Kidney (tissue), 14 donors: ENCODE data around the gene ZMYND8. TPM values are rescaled to one million over a fixed set of nuclear protein-coding genes. Genes with fewer than 3 reads are reported as not detected.
A peak's percentile ranks its signal among the peaks of the same experiment; 100 is the strongest.

ENCODE experiments used
- DNase-seq, 5 donors: peaks; one replicate each; pipeline ENCODE4 v3.0.0-alpha.2; 2013 to 2020
- FAIRE-seq: peaks from 2 replicates; lab custom pipeline; 2012; peaks lifted over from hg19 to GRCh38; lab: Jason Lieb, UNC
- H3K27ac ChIP-seq, 2 donors: one replicate each; pipeline ENCODE4 v1.7.0; 2013; ENCODE audit warnings: low read depth in 2 of 2, low read length in 2 of 2, inconsistent platforms in 1 of 2
- H3K27me3 ChIP-seq: one replicate; pipeline ENCODE4 v1.7.1; 2013; ENCODE audit warnings: low read length, inconsistent platforms; ENCODE audit not compliant: control insufficient read depth, insufficient read depth
- H3K36me3 ChIP-seq, 3 donors: one replicate each; pipeline versions ENCODE4 v1.7.0 to v1.7.1; 2013; ENCODE audit warnings: low read length in 3 of 3, control low read depth in 1 of 3, inconsistent platforms in 1 of 3; ENCODE audit not compliant: insufficient read depth in 3 of 3, control insufficient read depth in 2 of 3
- H3K4me1 ChIP-seq, 3 donors: one replicate each; pipeline versions ENCODE4 v1.7.0 to v1.7.1; 2013; ENCODE audit warnings: low read length in 3 of 3, inconsistent platforms in 1 of 3, low read depth in 1 of 3; ENCODE audit not compliant: control insufficient read depth in 2 of 3, insufficient read depth in 2 of 3
- H3K4me3 ChIP-seq, 3 donors: one replicate each; pipeline versions ENCODE4 v1.7.0 to v1.8.1; 2013; ENCODE audit warnings: low read length in 3 of 3, control low read depth in 1 of 3, inconsistent platforms in 1 of 3
- H3K9ac ChIP-seq, 3 donors: one replicate each; pipeline versions ENCODE4 v1.7.0 to v1.7.1; 2013; ENCODE audit warnings: low read length in 3 of 3, control low read depth in 1 of 3, inconsistent platforms in 1 of 3
- H3K9me3 ChIP-seq, 3 donors: one replicate each; pipeline versions ENCODE4 v1.7.0 to v1.7.1; 2013; ENCODE audit warnings: low read length in 3 of 3, control low read depth in 1 of 3, inconsistent platforms in 1 of 3; ENCODE audit not compliant: control insufficient read depth in 2 of 3, insufficient read depth in 1 of 3
- intact Hi-C: fragments of 100-400 bp; cut with DNase I; formaldehyde crosslinking; loops from one replicate; pipeline ENCODE4 v1.11.1; 2022
- polyA plus RNA-seq: library from polyadenylated mRNA; stranded (reverse); fragments of 350-450 nt; fragmentation: Illumina TruSeq; extraction: RNeasy Lipid Tissue Mini Kit (QIAGEN cat#74804); gene quantifications from one replicate; pipeline ENCODE4 v1.2.3, GENCODE V29; 2014; ENCODE audit warnings: low read depth, low replicate concordance; ENCODE audit not compliant: insufficient read depth
- total RNA-seq: library from RNA; stranded (reverse); fragmentation: NEBNext Ultra II Directional; extraction: Animal tissue kit (Norgen Biotek cat#: 25700); gene quantifications from one replicate; pipeline ENCODE4 v1.2.1, GENCODE V29; 2021
- TF ChIP-seq, protein P1 (sequence below): IDR thresholded peaks from 3 replicates; pipeline ENCODE4 v1.5.1; 2012; ENCODE audit warnings: mild to moderate bottlenecking, moderate library complexity, borderline replicate concordance; ENCODE audit not compliant: insufficient read depth; ENCODE audit errors: extremely low read depth
- donor health status: control.
- donor health status: control.
- donor health status: control.
- donor health status: control.
- donor health status: control.
- donor health status: DM: yes; HTN: yes; CAD: no.
- donor health status: Normal renal cell carcinoma (clear cell type).

Gene ZMYND8
- total and polyA plus RNA-seq, 2 donors from 2014 or later, result 10.5 to 37.5 TPM

DNA sequence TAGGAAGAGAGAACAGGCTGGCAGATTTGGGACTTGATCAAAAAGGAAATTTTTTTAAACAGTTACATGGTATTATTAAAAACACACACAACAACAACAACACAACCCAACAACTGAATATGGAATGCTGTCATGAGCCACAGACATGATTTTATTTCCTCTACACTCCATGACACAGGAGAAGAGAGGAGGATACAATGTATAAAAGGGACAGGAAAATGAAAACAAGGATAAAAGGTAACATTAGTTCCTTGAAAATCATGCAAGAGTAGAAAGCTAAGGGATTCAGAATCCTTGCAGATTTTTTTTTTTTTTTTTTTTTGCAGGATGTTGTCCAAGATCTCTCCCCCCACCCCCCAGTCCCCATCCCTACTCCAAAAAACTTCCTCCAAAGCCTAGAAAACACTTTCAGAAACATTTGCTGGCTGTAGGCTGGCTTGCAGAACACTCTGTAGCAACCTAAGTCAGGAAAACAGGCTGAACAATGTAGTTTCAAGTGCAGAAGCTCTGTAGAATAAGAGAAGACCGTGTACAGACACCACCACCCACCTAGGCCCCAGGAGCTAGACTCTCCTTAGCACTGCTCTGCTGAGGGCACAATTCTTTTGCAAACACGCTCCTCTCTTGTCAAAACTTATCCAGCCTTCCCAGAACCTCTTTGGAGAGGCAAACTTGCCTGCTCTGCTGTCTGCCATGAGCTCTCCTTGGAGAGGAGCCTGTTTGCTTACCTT lies 845 bp downstream of the ZMYND8 start:
- Histone ChIP-seq H3K27ac (peak overlapping the region; percentile 100), H3K9me3 (no peaks in the 10 kb centered on the region), H3K36me3 (no peaks in the 10 kb centered on the region), H3K9ac (peak overlapping the region in 2 of 3 donors; percentile 27 to 68), H3K4me3 (peak overlapping the region; percentile 40 to 45 (median 45)), H3K27me3 (no peaks in the 10 kb centered on the region), H3K4me1 (peaks cover 58 to 95% (median 86%) of the 10 kb centered on the region in 3 donors)
- intact Hi-C loops, result no loop called here
- FAIRE-seq (no peak), DNase-seq (peak in 2 of 5 donors; percentile 56 to 60)
- TF ChIP-seq, protein P1, sequence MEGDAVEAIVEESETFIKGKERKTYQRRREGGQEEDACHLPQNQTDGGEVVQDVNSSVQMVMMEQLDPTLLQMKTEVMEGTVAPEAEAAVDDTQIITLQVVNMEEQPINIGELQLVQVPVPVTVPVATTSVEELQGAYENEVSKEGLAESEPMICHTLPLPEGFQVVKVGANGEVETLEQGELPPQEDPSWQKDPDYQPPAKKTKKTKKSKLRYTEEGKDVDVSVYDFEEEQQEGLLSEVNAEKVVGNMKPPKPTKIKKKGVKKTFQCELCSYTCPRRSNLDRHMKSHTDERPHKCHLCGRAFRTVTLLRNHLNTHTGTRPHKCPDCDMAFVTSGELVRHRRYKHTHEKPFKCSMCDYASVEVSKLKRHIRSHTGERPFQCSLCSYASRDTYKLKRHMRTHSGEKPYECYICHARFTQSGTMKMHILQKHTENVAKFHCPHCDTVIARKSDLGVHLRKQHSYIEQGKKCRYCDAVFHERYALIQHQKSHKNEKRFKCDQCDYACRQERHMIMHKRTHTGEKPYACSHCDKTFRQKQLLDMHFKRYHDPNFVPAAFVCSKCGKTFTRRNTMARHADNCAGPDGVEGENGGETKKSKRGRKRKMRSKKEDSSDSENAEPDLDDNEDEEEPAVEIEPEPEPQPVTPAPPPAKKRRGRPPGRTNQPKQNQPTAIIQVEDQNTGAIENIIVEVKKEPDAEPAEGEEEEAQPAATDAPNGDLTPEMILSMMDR, result no peak

DNA sequence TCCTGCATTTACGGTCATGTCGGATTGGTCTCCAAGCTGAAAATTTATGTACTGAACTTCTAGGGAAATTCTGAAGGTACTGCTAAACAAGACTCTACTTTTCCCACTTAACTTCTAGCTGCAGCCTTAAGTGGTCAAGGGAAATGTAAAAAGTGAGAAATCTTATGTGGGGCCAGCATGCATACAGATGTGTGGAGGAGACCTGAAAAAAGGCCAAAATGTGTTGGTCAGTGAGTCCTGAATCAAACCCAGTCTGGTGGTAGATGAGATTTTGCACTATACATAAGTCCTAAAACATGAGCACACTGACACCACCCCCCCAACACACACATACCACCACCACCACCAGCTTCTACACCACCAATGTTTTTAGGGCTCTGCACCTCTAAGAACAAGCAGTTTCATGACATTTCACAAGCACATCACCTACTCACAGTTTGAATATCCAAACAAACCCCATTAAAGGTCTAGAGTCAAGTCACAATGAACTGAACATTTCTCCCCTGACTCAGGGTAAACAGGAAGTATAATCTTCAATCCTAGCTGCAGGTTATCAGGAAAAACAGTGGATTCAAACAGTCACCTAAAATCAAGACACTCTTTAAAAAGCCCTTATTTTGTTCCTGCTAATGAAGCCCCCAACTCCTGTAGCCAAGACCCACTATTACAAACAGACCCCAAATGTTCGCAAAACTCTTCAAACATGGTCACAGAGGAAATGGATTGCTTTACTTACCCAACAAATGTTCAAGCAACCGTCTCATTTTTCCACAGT lies 1.6 kb downstream of the ZMYND8 start:
- DNase-seq, result peak in 1 of 5 donors; percentile 43
- H3K4me3 ChIP-seq, result peak overlapping the region; percentile 40 to 45 (median 45)
- no peaks in the 10 kb centered on the region for H3K9me3 ChIP-seq
- FAIRE-seq, result no peak
- TF ChIP-seq, protein P1, result no peak
- H3K36me3 ChIP-seq, result no peaks in the 10 kb centered on the region
- intact Hi-C loops, result no loop called here
- peak overlapping the region; percentile 15 to 68 (median 26) for H3K9ac ChIP-seq
- peak overlapping the region; percentile 89 to 100 for H3K27ac ChIP-seq
- H3K27me3 ChIP-seq, result no peaks in the 10 kb centered on the region
- H3K4me1 ChIP-seq, result peaks cover 59 to 95% (median 83%) of the 10 kb centered on the region in 3 donors

DNA sequence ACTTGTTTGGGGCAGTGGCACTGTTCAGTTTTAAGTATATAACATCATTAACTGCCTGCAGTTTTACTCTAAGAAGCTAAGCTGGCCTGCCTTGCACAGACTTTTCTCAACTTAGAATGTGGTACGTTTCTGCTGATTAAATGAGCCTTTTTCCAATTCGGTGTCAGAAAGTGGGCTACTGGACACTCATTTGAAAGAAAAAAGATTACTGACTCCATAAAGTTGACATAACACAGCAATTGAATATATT lies 2.1 kb downstream of the ZMYND8 start:
- Histone ChIP-seq H3K27me3 (no peaks in the 10 kb centered on the region), H3K4me3 (peak overlapping the region; percentile 40 to 45 (median 45)), H3K4me1 (peaks cover 58 to 95% (median 83%) of the 10 kb centered on the region in 3 donors), H3K27ac (peak overlapping the region; percentile 89 to 100), H3K9me3 (no peaks in the 10 kb centered on the region), H3K9ac (peak overlapping the region; percentile 15 to 68 (median 26)), H3K36me3 (no peaks in the 10 kb centered on the region)
- intact Hi-C loops, result no loop called here
- FAIRE-seq, result no peak
- peak in 2 of 5 donors; percentile 64 to 77 for DNase-seq
- TF ChIP-seq, protein P1, result no peak
